Measurements from ENCODE around the gene CEP78.

The CEP78 gene

DNA sequence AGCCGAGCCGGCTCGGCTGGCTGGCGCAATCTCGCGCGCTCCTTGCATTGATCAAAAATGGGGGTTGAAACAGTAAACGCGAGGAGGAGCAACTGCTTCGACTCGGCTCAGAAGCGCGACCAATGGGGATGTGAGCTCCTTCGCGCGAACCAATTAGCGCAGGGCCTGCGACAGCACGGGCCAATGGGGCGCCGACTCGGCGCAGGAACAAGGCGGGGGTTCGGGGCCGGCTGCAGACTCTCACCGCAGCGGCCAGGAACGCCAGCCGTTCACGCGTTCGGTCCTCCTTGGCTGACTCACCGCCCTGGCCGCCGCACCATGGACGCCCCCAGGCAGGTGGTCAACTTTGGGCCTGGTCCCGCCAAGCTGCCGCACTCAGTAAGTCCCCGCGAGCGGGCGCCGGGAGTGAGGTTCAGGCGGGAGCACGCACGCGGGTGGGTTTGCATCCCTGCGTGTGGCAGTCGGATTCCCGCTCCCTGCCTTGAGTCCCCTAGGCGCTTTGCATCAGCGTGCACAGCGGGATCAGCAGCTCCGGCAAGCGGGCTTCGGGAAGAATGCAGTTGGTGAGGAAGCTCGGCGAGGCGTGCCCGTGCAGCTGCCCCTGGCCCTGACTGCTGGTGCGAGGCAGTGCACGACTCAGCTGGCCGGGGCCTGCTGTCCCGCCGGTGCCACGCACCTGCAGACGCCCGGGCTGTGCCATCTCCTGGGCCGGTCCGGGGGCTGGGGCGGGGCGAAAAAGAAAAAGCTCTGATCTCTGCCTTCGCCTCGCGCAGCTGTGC lies 61.2 kb downstream of the CEP78 start, which contains the start of gene PSAT1 (continued):
- TF ChIP-seq ZNF48 (tag by site-specific recombination; IDR thresholded peaks at IDR 0.05) (no peak), ZNF510 (tag by site-specific recombination; IDR thresholded peaks at IDR 0.05; ENCODE audit: insufficient replicate concordance) (no peak), SP2 (tag by site-specific recombination; IDR thresholded peaks at IDR 0.05) (peak; percentile 91), OSR2 (tag by site-specific recombination; IDR thresholded peaks at IDR 0.05) (no peak), ZBTB8A (tag by site-specific recombination; IDR thresholded peaks at IDR 0.05) (peak; percentile 11; the same call in 1 of the 2 replicates), BCL11B (tag by site-specific recombination; IDR thresholded peaks at IDR 0.05; ENCODE audit: low read depth) (no peak), ZNF521 (tag by site-specific recombination; IDR thresholded peaks at IDR 0.05) (no peak), ZNF354C (tag by site-specific recombination; IDR thresholded peaks at IDR 0.05; ENCODE audit: borderline replicate concordance, low read depth) (no peak), ZNF645 (tag by site-specific recombination; IDR thresholded peaks at IDR 0.05) (no peak), KLF8 (tag by site-specific recombination; IDR thresholded peaks at IDR 0.05) (peak; percentile 37; the same call in 1 of the 2 replicates), ZNF670 (tag by site-specific recombination; IDR thresholded peaks at IDR 0.05; ENCODE audit: low read depth) (no peak), ZXDB (tag by site-specific recombination; IDR thresholded peaks at IDR 0.05) (peak; percentile 37; the same call in 1 of the 2 replicates), EGR2 (tag by site-specific recombination; IDR thresholded peaks at IDR 0.05; ENCODE audit: low read depth) (no peak), ZNF37A (tag by site-specific recombination; IDR thresholded peaks at IDR 0.05) (no peak), ZNF2 (tag by site-specific recombination; IDR thresholded peaks at IDR 0.05) (peak; percentile 84), SALL2 (tag by site-specific recombination; IDR thresholded peaks at IDR 0.05; ENCODE audit: borderline replicate concordance) (no peak), GFI1B (tag by site-specific recombination; IDR thresholded peaks at IDR 0.05) (0 out of 2 replicates have a peak, but pooled peaks have one; percentile 9), ZBTB48 (tag by site-specific recombination; IDR thresholded peaks at IDR 0.05) (peak; percentile 55; the same call in 1 of the 2 replicates), ZNF184 (tag by site-specific recombination; IDR thresholded peaks at IDR 0.05) (no peak), PATZ1 (tag by site-specific recombination; IDR thresholded peaks at IDR 0.05) (peak; percentile 57), ZNF266 (tag by site-specific recombination; IDR thresholded peaks at IDR 0.05; ENCODE audit: low read depth) (no peak), ATF2 (tag by site-specific recombination; IDR thresholded peaks at IDR 0.05; ENCODE audit: low read depth) (no peak), ZNF473 (tag by site-specific recombination; IDR thresholded peaks at IDR 0.05) (no peak), ZNF677 (tag by site-specific recombination; IDR thresholded peaks at IDR 0.05) (no peak), ZFP3 (tag by site-specific recombination; IDR thresholded peaks at IDR 0.05; ENCODE audit: low read depth) (no peak), ZNF175 (tag by site-specific recombination; IDR thresholded peaks at IDR 0.05) (no peak), ZNF610 (tag by site-specific recombination; IDR thresholded peaks at IDR 0.05; ENCODE audit: borderline replicate concordance) (peak; percentile 13; the same call in 1 of the 2 replicates), ZNF837 (tag by site-specific recombination; IDR thresholded peaks at IDR 0.05) (no peak), ZNF138 (tag by site-specific recombination; IDR thresholded peaks at IDR 0.05; ENCODE audit: borderline replicate concordance) (no peak), RBAK (tag by site-specific recombination; IDR thresholded peaks at IDR 0.05) (no peak), ZNF785 (tag by site-specific recombination; IDR thresholded peaks at IDR 0.05) (no peak), ZNF140 (tag by site-specific recombination; IDR thresholded peaks at IDR 0.05) (no peak), IKZF3 (tag by site-specific recombination; IDR thresholded peaks at IDR 0.05) (no peak), ZBTB20 (tag by site-specific recombination; IDR thresholded peaks at IDR 0.05) (peak; percentile 52; the same call in 1 of the 2 replicates), ZEB2 (tag by site-specific recombination; IDR thresholded peaks at IDR 0.05) (peak; percentile 49; the same call in 1 of the 2 replicates), ZNF423 (tag by site-specific recombination; IDR thresholded peaks at IDR 0.05) (0 out of 2 replicates have a peak, but pooled peaks have one; percentile 29)
- TF ChIP-seq, protein P1, sequence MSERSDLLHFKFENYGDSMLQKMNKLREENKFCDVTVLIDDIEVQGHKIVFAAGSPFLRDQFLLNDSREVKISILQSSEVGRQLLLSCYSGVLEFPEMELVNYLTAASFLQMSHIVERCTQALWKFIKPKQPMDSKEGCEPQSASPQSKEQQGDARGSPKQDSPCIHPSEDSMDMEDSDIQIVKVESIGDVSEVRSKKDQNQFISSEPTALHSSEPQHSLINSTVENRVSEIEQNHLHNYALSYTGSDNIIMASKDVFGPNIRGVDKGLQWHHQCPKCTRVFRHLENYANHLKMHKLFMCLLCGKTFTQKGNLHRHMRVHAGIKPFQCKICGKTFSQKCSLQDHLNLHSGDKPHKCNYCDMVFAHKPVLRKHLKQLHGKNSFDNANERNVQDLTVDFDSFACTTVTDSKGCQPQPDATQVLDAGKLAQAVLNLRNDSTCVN (tag by site-specific recombination; optimal IDR thresholded peaks at IDR 0.05) = peak; percentile 96

Measured in HEK293 (cell line).